GM18520 (cell line): ENCODE results near the gene FHIT.

Experiments
- ATAC-seq: cut with Tn5 transposase; IDR thresholded peaks from one replicate; pipeline ENCODE4 v1.9.1; 2021; ENCODE audit not compliant: unreplicated experiment

Gene FHIT

GRCh38 chr3:60269377-60269776 lies 981.9 kb downstream of the FHIT start:
- no peak for ATAC-seq

- ATAC-seq, result no peak
Measured at GRCh38 chr3:60268123-60268522, 983.1 kb downstream of the FHIT start.

GRCh38 chr3:60266444-60266843 lies 984.8 kb downstream of the FHIT start:
- ATAC-seq, result no peak

GRCh38 chr3:60263191-60263590 lies 988.1 kb downstream of the FHIT start:
- ATAC-seq, result no peak

GRCh38 chr3:60262546-60262945 lies 988.7 kb downstream of the FHIT start:
- ATAC-seq, result no peak

GRCh38 chr3:60260546-60260945 lies 990.7 kb downstream of the FHIT start:
- ATAC-seq, result no peak

- ATAC-seq, result no peak
Measured at GRCh38 chr3:60250810-60251209, 1000.4 kb downstream of the FHIT start.

DNA sequence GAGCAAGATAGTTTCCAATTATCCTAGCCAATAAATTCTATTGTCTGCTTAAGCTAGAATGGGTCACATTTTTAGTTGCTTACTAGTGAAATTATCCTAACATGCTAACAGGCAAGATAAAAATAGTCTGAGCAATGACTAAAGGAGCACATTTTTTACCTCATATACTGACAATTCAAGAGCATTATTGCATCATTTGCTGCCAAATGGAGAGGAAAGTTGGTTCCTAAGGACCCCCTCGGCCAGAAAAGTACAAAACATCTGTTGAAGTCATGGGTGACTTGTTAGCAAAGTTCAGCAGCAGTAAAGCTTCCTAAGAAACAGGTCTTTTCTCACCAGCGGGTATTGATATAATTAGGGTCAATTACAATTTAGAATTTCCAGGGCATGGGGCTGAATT lies 1001.0 kb downstream of the FHIT start:
- ATAC-seq, result no peak

DNA sequence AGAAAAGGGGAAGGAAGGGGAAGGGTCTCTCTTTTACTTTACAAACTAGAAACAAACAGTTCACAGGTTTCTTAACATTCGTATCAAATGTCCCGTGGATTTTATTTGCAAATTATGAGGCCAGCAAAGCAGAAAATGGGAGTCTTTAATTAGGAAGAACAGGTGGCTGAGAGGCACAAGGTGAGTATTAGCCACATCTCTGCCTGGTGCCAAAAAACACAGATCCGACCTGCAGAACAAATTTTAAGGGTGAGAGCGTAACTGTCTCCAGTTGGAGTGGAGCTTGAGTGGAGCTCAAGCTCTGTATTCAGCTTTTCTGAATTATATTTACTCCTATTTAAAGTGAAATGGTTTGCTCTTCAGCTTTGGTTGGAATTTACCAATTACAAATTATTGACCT lies 1004.9 kb downstream of the FHIT start:
- no peak for ATAC-seq

GRCh38 chr3:60243456-60243855 lies 1007.8 kb downstream of the FHIT start:
- ATAC-seq, result no peak

DNA sequence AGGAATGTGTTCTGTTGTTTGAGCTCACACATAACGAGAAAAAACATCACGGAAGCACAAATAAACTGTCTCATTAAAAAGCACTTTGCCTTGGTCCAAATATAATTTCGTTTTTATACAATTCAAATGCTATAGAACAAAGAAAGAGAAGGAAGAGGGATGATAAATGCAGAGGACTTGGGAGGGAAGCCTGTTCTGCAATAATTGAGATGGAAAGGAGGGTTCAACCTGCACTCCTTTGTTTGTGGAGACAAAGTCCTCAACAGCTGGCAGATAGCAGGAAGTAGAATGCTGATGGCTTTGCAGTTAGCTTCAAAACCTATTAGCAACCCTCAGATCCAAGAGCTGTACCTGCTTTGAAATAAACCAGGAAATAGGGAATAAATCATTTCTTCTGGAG lies 1010.8 kb downstream of the FHIT start:
- ATAC-seq, result no peak

- ATAC-seq, result no peak
Measured at GRCh38 chr3:60238550-60238949, 1012.7 kb downstream of the FHIT start.

DNA sequence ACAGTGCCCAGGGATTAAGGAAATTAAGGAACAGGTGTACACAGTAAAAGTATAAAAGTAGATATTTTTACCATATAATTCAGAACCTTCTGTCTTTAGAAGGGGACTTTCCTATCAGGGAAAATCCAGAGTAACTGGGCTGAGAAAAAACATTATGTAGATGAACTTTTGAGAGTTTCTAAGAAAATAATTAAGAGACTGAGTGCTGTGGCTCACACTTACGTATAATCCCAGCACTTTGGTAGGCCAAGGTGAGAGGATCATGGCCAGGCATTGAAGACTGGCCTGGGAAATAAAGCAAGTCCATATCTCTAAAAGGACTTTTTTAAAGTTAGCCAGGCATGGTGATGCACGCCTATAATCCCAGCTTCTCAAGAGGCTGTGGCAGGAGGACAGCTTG lies 1021.8 kb downstream of the FHIT start:
- ATAC-seq, result no peak

DNA sequence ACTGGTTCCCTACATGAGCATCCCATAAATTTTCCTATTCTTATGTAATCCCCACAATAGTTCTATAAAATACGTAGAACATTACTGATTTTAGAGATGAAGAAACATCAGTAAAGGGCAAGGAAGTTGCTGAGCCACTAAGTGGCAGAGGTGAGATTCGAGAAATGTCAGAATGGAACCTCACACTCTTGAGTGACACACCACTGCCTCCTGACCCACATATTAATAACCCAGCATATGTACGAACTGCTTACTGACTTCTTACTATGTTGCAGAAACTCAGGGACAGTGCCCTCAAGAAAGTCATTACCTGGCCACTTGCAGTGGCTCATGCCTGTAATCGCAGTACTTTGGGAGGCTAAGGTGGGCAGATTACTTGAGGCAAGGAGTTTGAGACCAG lies 1022.4 kb downstream of the FHIT start:
- ATAC-seq, result peak; percentile 41

GRCh38 chr3:60226912-60227311 lies 1024.3 kb downstream of the FHIT start:
- ATAC-seq, result no peak

DNA sequence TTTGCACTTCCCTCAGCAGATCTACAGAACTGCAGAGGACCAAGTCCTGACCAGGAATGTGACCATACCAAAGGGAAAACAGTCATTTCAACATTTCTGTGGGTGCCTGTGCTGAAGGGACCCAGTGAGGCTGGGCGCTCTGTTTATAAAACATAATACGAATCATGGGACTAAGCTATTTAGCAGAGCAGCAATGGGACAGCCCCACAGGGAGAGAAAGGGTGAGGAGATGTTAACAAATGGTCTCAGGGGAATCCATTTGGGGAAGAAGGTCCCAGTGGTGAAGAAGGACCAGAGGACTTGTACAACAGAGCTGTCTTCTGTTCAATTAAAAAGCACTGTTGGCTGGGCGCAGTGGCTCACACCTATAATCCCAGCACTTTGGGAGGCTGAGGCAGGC lies 1025.4 kb downstream of the FHIT start:
- ATAC-seq, result no peak

GRCh38 chr3:60220768-60221167 lies 1030.5 kb downstream of the FHIT start:
- ATAC-seq, result no peak

GRCh38 chr3:60219501-60219900 lies 1031.8 kb downstream of the FHIT start:
- no peak for ATAC-seq

DNA sequence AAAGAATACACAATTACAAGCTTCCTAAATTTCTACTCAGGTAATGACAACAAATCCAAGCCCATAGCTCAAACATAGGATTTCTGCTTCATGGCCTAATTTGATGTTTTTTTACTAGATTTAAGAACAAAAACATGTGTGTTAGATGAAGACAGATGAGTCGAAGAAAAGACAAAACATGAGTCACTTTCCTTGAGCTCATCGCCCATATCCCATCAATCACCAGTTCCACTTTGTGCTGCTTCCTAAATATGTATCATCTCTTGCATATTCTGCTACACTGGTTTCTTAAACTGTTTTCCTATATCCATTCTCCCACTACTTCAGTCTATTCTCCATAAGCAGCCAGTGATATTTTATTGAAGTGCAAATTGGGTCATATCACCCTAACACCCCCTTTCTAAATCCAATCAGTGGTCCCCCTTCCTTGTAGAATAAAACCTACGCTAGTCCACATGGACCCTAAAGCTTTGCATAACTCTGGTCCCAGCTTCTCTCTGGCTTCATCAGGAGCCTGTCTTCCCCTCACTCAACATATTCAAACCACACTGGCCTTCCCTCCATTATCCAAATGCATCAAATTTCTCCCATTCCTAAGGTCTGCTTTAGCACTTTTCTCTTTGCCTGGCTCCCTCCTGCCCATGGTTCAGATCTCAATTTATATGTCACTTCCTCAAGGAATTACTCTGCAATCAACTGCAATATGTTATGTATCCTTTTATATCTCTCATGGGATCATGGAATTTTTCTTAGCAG lies 1033.9 kb downstream of the FHIT start:
- no peak for ATAC-seq

DNA sequence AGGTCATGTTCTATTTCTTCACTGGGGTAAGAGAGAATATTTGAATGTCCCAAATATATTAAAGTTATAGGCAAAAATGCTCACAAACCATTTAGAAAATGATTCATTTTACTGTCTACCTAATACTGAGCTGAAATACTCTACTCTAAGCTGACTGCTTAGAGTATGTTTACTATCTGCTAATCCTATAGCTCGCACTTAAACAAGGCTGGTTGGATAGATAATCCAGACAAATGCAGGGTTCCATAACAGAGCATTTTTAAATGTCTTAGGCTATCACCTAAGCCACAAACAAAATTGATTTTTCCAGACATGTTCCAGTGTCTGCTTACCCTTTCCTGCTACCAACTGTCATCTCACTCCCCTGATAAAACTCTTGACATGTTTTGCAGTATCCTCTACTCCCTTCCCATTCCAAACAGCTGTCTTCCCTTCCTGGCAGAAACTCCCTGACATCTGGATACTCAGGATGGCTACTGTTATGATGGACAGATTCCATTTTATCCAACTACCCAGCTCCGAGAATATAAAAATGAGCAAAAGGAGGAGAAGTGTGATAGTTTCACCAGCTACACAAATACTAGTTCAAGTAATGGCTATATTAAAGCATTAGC lies 1034.7 kb downstream of the FHIT start:
- ATAC-seq, result no peak

DNA sequence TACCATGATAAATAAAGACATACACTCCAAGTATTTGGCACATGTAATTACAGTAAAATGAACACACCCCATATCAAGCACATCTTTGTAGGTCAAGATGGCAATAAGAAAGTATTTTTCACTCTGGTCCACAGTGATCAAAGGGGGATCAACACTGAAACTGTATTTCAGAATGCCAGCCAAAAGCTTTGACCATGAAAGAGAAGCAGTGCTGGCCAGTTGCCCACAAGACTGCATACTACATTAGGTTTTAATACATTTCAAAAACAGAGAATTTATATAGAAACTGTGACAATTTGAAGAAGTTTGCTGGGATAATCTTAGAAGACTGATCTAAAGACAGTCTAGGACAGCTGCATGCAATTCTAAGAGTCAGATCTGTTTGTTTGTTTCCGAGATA lies 1035.3 kb downstream of the FHIT start:
- no peak for ATAC-seq

DNA sequence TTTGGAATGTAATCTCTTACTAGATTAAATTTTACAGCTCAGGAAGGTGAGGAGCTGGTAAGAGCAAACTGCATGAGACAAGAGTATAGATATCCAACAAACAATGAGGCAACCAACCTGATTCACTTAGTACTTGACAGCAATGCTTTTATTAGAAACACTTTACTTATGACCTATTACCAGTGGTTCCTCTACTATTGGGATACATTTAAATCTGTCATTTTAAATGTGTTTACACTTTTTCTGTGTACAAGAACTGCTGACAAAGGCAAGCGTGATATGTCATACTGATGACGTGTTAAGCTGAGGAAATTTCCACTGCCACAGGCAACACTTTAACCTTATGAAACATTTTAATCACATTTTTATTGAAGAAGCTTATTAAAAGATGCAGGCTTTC lies 1043.3 kb downstream of the FHIT start:
- ATAC-seq, result no peak

- no peak for ATAC-seq
Measured at GRCh38 chr3:60206206-60206605, 1045.0 kb downstream of the FHIT start.
